ENCODE measurements around the gene SRSF3.

GRCh38 chr6:36548401-36548743 is 45.8 kb upstream of the SRSF3 start:
- no peak for TF ChIP-seq POLR2AphosphoS5 (IDR thresholded peaks at IDR 0.05)
- TF ChIP-seq, protein P1, sequence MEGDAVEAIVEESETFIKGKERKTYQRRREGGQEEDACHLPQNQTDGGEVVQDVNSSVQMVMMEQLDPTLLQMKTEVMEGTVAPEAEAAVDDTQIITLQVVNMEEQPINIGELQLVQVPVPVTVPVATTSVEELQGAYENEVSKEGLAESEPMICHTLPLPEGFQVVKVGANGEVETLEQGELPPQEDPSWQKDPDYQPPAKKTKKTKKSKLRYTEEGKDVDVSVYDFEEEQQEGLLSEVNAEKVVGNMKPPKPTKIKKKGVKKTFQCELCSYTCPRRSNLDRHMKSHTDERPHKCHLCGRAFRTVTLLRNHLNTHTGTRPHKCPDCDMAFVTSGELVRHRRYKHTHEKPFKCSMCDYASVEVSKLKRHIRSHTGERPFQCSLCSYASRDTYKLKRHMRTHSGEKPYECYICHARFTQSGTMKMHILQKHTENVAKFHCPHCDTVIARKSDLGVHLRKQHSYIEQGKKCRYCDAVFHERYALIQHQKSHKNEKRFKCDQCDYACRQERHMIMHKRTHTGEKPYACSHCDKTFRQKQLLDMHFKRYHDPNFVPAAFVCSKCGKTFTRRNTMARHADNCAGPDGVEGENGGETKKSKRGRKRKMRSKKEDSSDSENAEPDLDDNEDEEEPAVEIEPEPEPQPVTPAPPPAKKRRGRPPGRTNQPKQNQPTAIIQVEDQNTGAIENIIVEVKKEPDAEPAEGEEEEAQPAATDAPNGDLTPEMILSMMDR (IDR thresholded peaks at IDR 0.05 in 8 of 11, conservative IDR thresholded peaks at IDR 0.05 in 3 of 11), result no peak
